K562 (cell line): Measurements from ENCODE around the gene TSPAN12. TPM values are rescaled to one million over a fixed set of nuclear protein-coding genes. Genes with fewer than 3 reads are reported as not detected.

Experiments
- ATAC-seq: fragments of 200-7000 bp; cut with Tn5 transposase; 3 replicates; pipeline ENCODE4 v1.9.1; 2020; ENCODE audit warnings: moderate library complexity
- BruUV-seq: library from RNA; stranded (reverse); fragments of 400-500 nt; replicated peaks from 2 replicates; lab custom pipeline; 2021; lab: Mats Ljungman, UMichigan
- CTCF ChIA-PET: fragments of 300-600 bp; formaldehyde crosslinking; extraction: SDS; loops from one replicate; lab custom pipeline; 2021; ENCODE audit warnings: low intra/inter-chr PET ratio; lab: Yijun Ruan, JAX
- POLR2A ChIA-PET: fragments of 300-600, 350-650 bp; sonication (Branson Sonifier 250); formaldehyde crosslinking; extraction: SDS; loops from one replicate; lab custom pipeline; 2021; ENCODE audit warnings: antibody characterized with exemption, inconsistent platforms; lab: Yijun Ruan, JAX
- DNase-seq, 4 experiments: peaks; one replicate each; pipeline versions ENCODE4 v3.0.0 to v3.0.0-alpha.2; 2011 to 2018; ENCODE audit warnings: low spot score in 3 of 4, mixed read lengths in 3 of 4; ENCODE audit errors: extremely low read depth in 1 of 4
- FAIRE-seq: peaks from 2 replicates; lab custom pipeline; 2011; peaks lifted over from hg19 to GRCh38; lab: Jason Lieb, UNC
- H2AFZ ChIP-seq: 2 replicates; pipeline ENCODE4 v1.6.0; 2011; ENCODE audit warnings: low read depth, low read length, control low read depth, inconsistent platforms
- H3K27ac ChIP-seq: fragments of 200-600 bp; 3 replicates; pipeline ENCODE4 v1.8.0; 2011; ENCODE audit warnings: low read depth, mild to moderate bottlenecking, control low read depth, inconsistent platforms, low read length, moderate library complexity, mixed read lengths; ENCODE audit errors: extremely low read depth
- H3K27me3 ChIP-seq, 2 experiments: fragments of 300-600 bp in 1 of 2; 2 replicates in 1 of 2; 3 replicates in 1 of 2; pipeline versions ENCODE4 v1.6.0 to v1.8.0; 2011; ENCODE audit warnings: inconsistent platforms in 2 of 2, low read length in 2 of 2, mild to moderate bottlenecking in 1 of 2, mixed read lengths in 1 of 2, moderate library complexity in 1 of 2; ENCODE audit not compliant: control insufficient read depth in 2 of 2, insufficient read depth in 2 of 2
- H3K36me3 ChIP-seq: fragments of 300-600 bp; 3 replicates; pipeline ENCODE4 v1.8.0; 2011; ENCODE audit warnings: mild to moderate bottlenecking, low read length, inconsistent platforms; ENCODE audit not compliant: control insufficient read depth, insufficient read depth
- H3K4me1 ChIP-seq, 2 experiments: fragments of 200-600 bp in 1 of 2; replicated peaks in 1 of 2; 2 replicates in 1 of 2; 3 replicates in 1 of 2; pipeline versions ENCODE4 v1.5.1 to v1.8.0; 2011; ENCODE audit warnings: inconsistent platforms in 2 of 2, low read length in 2 of 2, mild to moderate bottlenecking in 1 of 2, mixed read lengths in 1 of 2, moderate library complexity in 1 of 2; ENCODE audit not compliant: control insufficient read depth in 2 of 2, insufficient read depth in 2 of 2
- H3K4me2 ChIP-seq: 2 replicates; pipeline ENCODE4 v1.6.1; 2011; ENCODE audit warnings: low read length, control low read depth, inconsistent platforms, mixed read lengths; ENCODE audit not compliant: insufficient read depth
- H3K4me3 ChIP-seq: fragments of 200-600 bp; sonication (generic), shearing (Covaris generic); 2 replicates; pipeline ENCODE4 v1.5.1; 2016; ENCODE audit warnings: control low read depth, inconsistent platforms
- H3K79me2 ChIP-seq: fragments of 200-600 bp; 3 replicates; pipeline ENCODE4 v1.8.0; 2011; ENCODE audit warnings: low read length, inconsistent platforms; ENCODE audit not compliant: control insufficient read depth, insufficient read depth
- H3K9ac ChIP-seq, 2 experiments: 2 replicates each; pipeline versions ENCODE4 v1.6.0 to v1.6.1; 2011; ENCODE audit warnings: low read depth in 2 of 2, low read length in 2 of 2, control low read depth in 1 of 2, inconsistent platforms in 1 of 2, mild to moderate bottlenecking in 1 of 2, mixed read lengths in 1 of 2; ENCODE audit not compliant: insufficient read depth in 1 of 2
- H3K9me1 ChIP-seq: one replicate; pipeline ENCODE4 v1.6.0; 2011; ENCODE audit warnings: inconsistent platforms, mild to moderate bottlenecking, low read length, moderate library complexity; ENCODE audit not compliant: control insufficient read depth, insufficient read depth
- H3K9me3 ChIP-seq: replicated peaks from 2 replicates; pipeline ENCODE4 v1.5.1; 2011; ENCODE audit warnings: low read depth, low read length, inconsistent platforms; ENCODE audit not compliant: control insufficient read depth, insufficient read depth
- H4K20me1 ChIP-seq: replicated peaks from 2 replicates; pipeline ENCODE4 v1.6.1; 2011; ENCODE audit warnings: low read length, inconsistent platforms, mixed read lengths; ENCODE audit not compliant: control insufficient read depth, insufficient read depth
- ATF6 ChIP-seq: sonication (generic); formaldehyde crosslinking; IDR thresholded peaks from 2 replicates; pipeline ENCODE4 v1.4.0; 2020; ENCODE audit warnings: mild to moderate bottlenecking, missing genetic modification reagents
- BACH1 ChIP-seq: fragments of 200-800 bp; sonication (Bioruptor generic); IDR thresholded peaks from 2 replicates; pipeline ENCODE4 v1.6.1; 2016; ENCODE audit warnings: missing genetic modification characterization, missing compliant biosample characterization
- E2F6 ChIP-seq, 2 experiments: IDR thresholded peaks; 2 replicates each; pipeline ENCODE4 v1.6.1; 2011; ENCODE audit warnings: borderline replicate concordance in 1 of 2, control low read depth in 1 of 2, low read depth in 1 of 2, low read length in 1 of 2, mild to moderate bottlenecking in 1 of 2, mixed read lengths in 1 of 2, moderate library complexity in 1 of 2; ENCODE audit not compliant: insufficient read depth in 1 of 2, insufficient read length in 1 of 2, poor library complexity in 1 of 2, severe bottlenecking in 1 of 2; ENCODE audit errors: extremely low read depth in 1 of 2
- EGR1 ChIP-seq: fragments of 450-650 bp; conservative IDR thresholded peaks from 2 replicates; pipeline ENCODE4 v1.6.1; 2017; ENCODE audit warnings: mild to moderate bottlenecking
- HNRNPUL1 ChIP-seq: fragments of 200-400 bp; formaldehyde crosslinking; IDR thresholded peaks from 2 replicates; pipeline ENCODE4 v1.6.1; 2017; ENCODE audit warnings: low read length
- HOXB6 ChIP-seq: fragments of 250-450 bp; sonication (Bioruptor Pico); IDR thresholded peaks from 2 replicates; pipeline ENCODE4 v1.5.1; 2022; ENCODE audit warnings: mild to moderate bottlenecking, borderline replicate concordance
- MCM3 ChIP-seq: fragments of 450-650 bp; IDR thresholded peaks from 2 replicates; pipeline ENCODE4 v1.6.1; 2016
- MCM7 ChIP-seq, 2 experiments: fragments of 450-650 bp; IDR thresholded peaks; 2 replicates each; pipeline ENCODE4 v1.6.1; 2016 to 2018
- MIER1 ChIP-seq: fragments of 450-650 bp; IDR thresholded peaks from 2 replicates; pipeline ENCODE4 v1.6.1; 2016; ENCODE audit warnings: antibody characterized with exemption, mild to moderate bottlenecking, low read depth
- POLR2A ChIP-seq: fragments of 450-650 bp; conservative IDR thresholded peaks from 2 replicates; pipeline ENCODE4 v1.6.1; 2016
- SMC3 ChIP-seq: conservative IDR thresholded peaks from 2 replicates; pipeline ENCODE4 v1.6.1; 2011; ENCODE audit warnings: low read depth, low read length, improper control_type of control experiment; ENCODE audit not compliant: insufficient read depth
- SUPT5H ChIP-seq: fragments of 450-650 bp; IDR thresholded peaks from 2 replicates; pipeline ENCODE4 v1.6.1; 2016
- ZFX ChIP-seq: sonication (generic); formaldehyde crosslinking; IDR thresholded peaks from 2 replicates; pipeline ENCODE4 v1.8.0; 2022; ENCODE audit warnings: mild to moderate bottlenecking, missing genetic modification reagents, moderate library complexity
- ZNF347 ChIP-seq: fragments of 450-650 bp; formaldehyde crosslinking; IDR thresholded peaks from 2 replicates; pipeline ENCODE4 v1.4.0; 2020; ENCODE audit warnings: low read depth, mild to moderate bottlenecking, moderate library complexity
- WGBS: fragments of 100-300 bp; shearing (Covaris generic); methylation state at CpG from one replicate; pipeline ENCODE4 v1.1.6; 2016; ENCODE audit warnings: low coverage, mixed read lengths; ENCODE audit not compliant: insufficient coverage; ENCODE audit errors: missing lambda C conversion rate; 5-methylcytosine and 5-hydroxymethylcytosine counted together
- in situ Hi-C: fragments of 300-500 bp; cut with MboI; formaldehyde crosslinking; loops from 4 replicates; pipeline ENCODE4 v1.15.0; 2018; ENCODE audit warnings: inconsistent platforms, mixed read lengths
- intact Hi-C: fragments of 100-400 bp; cut with micrococcal nuclease; formaldehyde crosslinking; loops from 2 replicates; pipeline ENCODE4 v1.14.2; 2022
- polyA plus RNA-seq, 8 experiments: library from polyadenylated mRNA; depleted of rRNA in 4 of 8; stranded (reverse) in 5 of 8; unstranded in 3 of 8; fragments of >200 nt; fragmentation: Nextera tagmentation in 2 of 8; fragmentation: Illumina TruSeq in 1 of 8; extraction: Ambion mirVana in 2 of 8; extraction: Trizol in 1 of 8; gene quantifications; 2 replicates each; pipeline versions ENCODE4 v1.2.1 to v1.2.3, GENCODE V29; 2011 to 2014; ENCODE audit warnings: inconsistent platforms in 1 of 8, missing spikeins in 1 of 8
- total RNA-seq, 7 experiments: library from RNA; depleted of rRNA in 6 of 7; stranded (reverse); fragments of >200 nt in 6 of 7; fragmentation: Illumina TruSeq in 2 of 7; extraction: Trizol in 2 of 7; gene quantifications; 2 replicates each; pipeline versions ENCODE4 v1.2.1 to v1.2.3, GENCODE V29; 2011 to 2021; ENCODE audit warnings: low replicate concordance in 1 of 7
- TF ChIP-seq, protein P1 (sequence below), 2 experiments: fragments of 450-650 bp in 1 of 2; sonication (generic) in 1 of 2; formaldehyde crosslinking; conservative IDR thresholded peaks; 2 replicates each; pipeline versions ENCODE4 v1.4.0 to v1.8.1; 2020 to 2022; ENCODE audit warnings: mild to moderate bottlenecking in 1 of 2, missing genetic modification reagents in 1 of 2

TSPAN12 gene
- total and polyA plus RNA-seq, 9 of the 15 experiments (the other 6 are each of a cell fraction or from before 2014, with no cell fraction given) = 0.13 to 1.7 (median 0.35) TPM; not detected in 1

DNA sequence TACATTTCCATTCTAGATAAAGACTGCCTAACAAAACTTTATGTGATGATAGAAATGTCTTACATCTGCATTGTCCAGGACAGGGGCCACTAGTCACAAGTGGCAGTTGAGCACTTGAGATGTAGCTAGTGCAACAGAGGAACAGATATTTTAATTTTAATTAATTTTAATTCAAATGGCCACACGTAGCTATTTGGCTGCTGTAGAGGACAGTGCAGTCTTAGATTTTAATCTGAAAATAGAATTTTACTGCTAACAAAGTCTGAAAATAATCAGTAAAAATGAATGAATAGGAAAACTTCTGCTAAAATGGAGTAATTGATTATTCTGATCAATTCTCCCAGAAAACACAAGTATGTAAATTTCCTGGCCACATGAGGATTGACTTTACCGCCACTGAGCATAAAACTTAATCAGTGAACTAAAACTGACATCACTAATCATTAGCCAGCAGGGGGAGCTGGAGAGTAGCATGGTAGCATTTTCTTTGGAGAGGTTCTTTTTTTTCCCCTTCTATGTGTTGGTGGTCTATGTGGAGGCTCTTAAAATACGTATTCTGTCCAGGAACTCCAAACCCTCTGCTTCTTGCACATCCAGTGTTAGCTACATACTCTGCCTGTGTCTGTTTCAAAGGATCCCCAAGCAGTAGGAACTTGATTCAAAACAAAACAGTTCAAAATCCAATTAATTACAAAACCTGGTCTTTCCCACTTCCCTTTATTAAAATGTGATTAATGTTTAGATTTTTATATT, 52.1 kb downstream of the TSPAN12 start:
- Histone ChIP-seq H3K36me3 (no peaks in the 10 kb centered on the region), H3K27me3 (no peaks in the 10 kb centered on the region), H3K4me2 (no peak overlapping the region), H4K20me1 (no peaks in the 10 kb centered on the region), H3K27ac (no peak overlapping the region), H3K9me3 (no peaks in the 10 kb centered on the region), H3K4me1 (no peaks in the 10 kb centered on the region), H3K9me1 (no peaks in the 10 kb centered on the region), H2AFZ (no peak overlapping the region), H3K4me3 (no peak overlapping the region), H3K79me2 (no peaks in the 10 kb centered on the region), H3K9ac (no peak overlapping the region)
- no TSS peak for BruUV-seq
- ChIA-PET POLR2A (interaction anchor here (0.6 to 1.0 kb wide), 3 partner anchors 21 to 146 kb away, joined by 3 to 5 read pairs (median 3); no protein-coding TSS in a partner anchor), CTCF (interaction anchor here (1.1 to 2.9 kb wide), 4 partner anchors 135 to 302 kb away, joined by 3 to 15 read pairs (median 13); no protein-coding TSS in a partner anchor)
- intact Hi-C loops (loop anchor here (1.0 to 5.0 kb wide), 5 partner anchors 135 to 741 kb away; partner anchors contain the start of gene CPED1), in situ Hi-C loops (no loop called here)
- peak; percentile 89 for ATAC-seq
- DNase-seq = peak; percentile 73 to 86 (median 78)
- FAIRE-seq = peak; percentile 84
- WGBS = 8% methylated on average over 3 of the region's 3 CpGs
- TF ChIP-seq HNRNPUL1 (no peak), SMC3 (peak; percentile 81), MIER1 (no peak), ZFX (no peak), HOXB6 (CRISPR knock-in tag) (no peak), ATF6 (CRISPR knock-in tag) (no peak), MCM3 (no peak), MCM7 (IDR thresholded peaks at IDR 0.05) (no peak), ZNF347 (no peak), EGR1 (no peak), POLR2A (no peak), BACH1 (no peak), E2F6 (IDR thresholded peaks at IDR 0.05; ENCODE audit: borderline replicate concordance in 1 of 2, extremely low read depth in 1 of 2, insufficient read depth in 1 of 2, insufficient read length in 1 of 2, low read depth in 1 of 2, low read length in 1 of 2, poor library complexity in 1 of 2, severe bottlenecking in 1 of 2) (no peak), SUPT5H (no peak)
- TF ChIP-seq, protein P1, sequence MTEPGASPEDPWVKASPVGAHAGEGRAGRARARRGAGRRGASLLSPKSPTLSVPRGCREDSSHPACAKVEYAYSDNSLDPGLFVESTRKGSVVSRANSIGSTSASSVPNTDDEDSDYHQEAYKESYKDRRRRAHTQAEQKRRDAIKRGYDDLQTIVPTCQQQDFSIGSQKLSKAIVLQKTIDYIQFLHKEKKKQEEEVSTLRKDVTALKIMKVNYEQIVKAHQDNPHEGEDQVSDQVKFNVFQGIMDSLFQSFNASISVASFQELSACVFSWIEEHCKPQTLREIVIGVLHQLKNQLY (CRISPR knock-in tag; conservative IDR thresholded peaks at IDR 0.05) = no peak
